MM.1S (cell line): ENCODE data around the gene TMEM232.
"Not testable (repeated sequence)": the region's sequence is repeated elsewhere in the genome, so short reads cannot be mapped to it uniquely, and the experiment has no call there.

Experiments
- DNase-seq: peaks from one replicate; pipeline ENCODE4 v3.0.0-alpha.2; 2015
- H2AFZ ChIP-seq: fragments of 300-600 bp; sonication (generic); 2 replicates; pipeline ENCODE4 v1.6.0; 2016; ENCODE audit warnings: antibody characterized with exemption, low read length
- H3F3A ChIP-seq: fragments of 300-600 bp; sonication (generic); 2 replicates; pipeline ENCODE4 v1.6.1; 2016; ENCODE audit warnings: mild to moderate bottlenecking, antibody characterized with exemption, low read length, moderate library complexity, mixed read lengths; ENCODE audit not compliant: insufficient read depth
- H3K27ac ChIP-seq: fragments of 300-600 bp; sonication (generic); 2 replicates; pipeline ENCODE4 v1.5.1; 2016; ENCODE audit warnings: mild to moderate bottlenecking, low read length
- H3K27me3 ChIP-seq: fragments of 300-600 bp; sonication (generic); replicated peaks from 2 replicates; pipeline ENCODE4 v1.6.0; 2016; ENCODE audit warnings: low read length; ENCODE audit not compliant: insufficient read depth
- H3K36me3 ChIP-seq: fragments of 300-600 bp; sonication (generic); replicated peaks from 2 replicates; pipeline ENCODE4 v1.6.1; 2016; ENCODE audit warnings: mild to moderate bottlenecking, low read length, mixed read lengths; ENCODE audit not compliant: insufficient read depth
- H3K4me1 ChIP-seq: fragments of 300-600 bp; sonication (generic); 2 replicates; pipeline ENCODE4 v1.6.1; 2016; ENCODE audit warnings: low read length, mixed read lengths
- H3K4me2 ChIP-seq: fragments of 300-600 bp; sonication (generic); 2 replicates; pipeline ENCODE4 v1.6.0; 2016; ENCODE audit warnings: low read depth, low read length
- H3K4me3 ChIP-seq: fragments of 300-600 bp; sonication (generic); 2 replicates; pipeline ENCODE4 v1.5.1; 2016; ENCODE audit warnings: low read length, mixed read lengths
- H3K79me2 ChIP-seq: fragments of 300-600 bp; sonication (generic); 2 replicates; pipeline ENCODE4 v1.6.1; 2016; ENCODE audit warnings: mixed run types, low read length, mixed read lengths
- H3K9ac ChIP-seq: fragments of 300-600 bp; sonication (generic); 2 replicates; pipeline ENCODE4 v1.6.1; 2016; ENCODE audit warnings: low read length, mixed read lengths
- H3K9me2 ChIP-seq: fragments of 300-600 bp; sonication (generic); replicated peaks from 2 replicates; pipeline ENCODE4 v1.6.1; 2016; ENCODE audit warnings: mild to moderate bottlenecking, low read length, mixed read lengths; ENCODE audit not compliant: insufficient read depth
- H3K9me3 ChIP-seq: fragments of 300-600 bp; sonication (generic); replicated peaks from 2 replicates; pipeline ENCODE4 v1.6.1; 2016; ENCODE audit warnings: mild to moderate bottlenecking, low read length, mixed read lengths; ENCODE audit not compliant: insufficient read depth
- H4K20me1 ChIP-seq: fragments of 300-600 bp; sonication (generic); 2 replicates; pipeline ENCODE4 v1.6.1; 2016; ENCODE audit warnings: mild to moderate bottlenecking, low read length, moderate library complexity, mixed read lengths; ENCODE audit not compliant: insufficient read depth
- CTCF ChIP-seq: fragments of 300-600 bp; sonication (generic); IDR thresholded peaks from 2 replicates; pipeline ENCODE4 v1.5.1; 2016; ENCODE audit warnings: antibody characterized with exemption, low read length, mixed read lengths
- EZH2 ChIP-seq: fragments of 300-600 bp; sonication (generic); optimal IDR thresholded peaks from 2 replicates; pipeline ENCODE3; 2017; ENCODE audit warnings: low read depth, mild to moderate bottlenecking, antibody characterized with exemption, low read length, mixed read lengths
- EZH2phosphoT487 ChIP-seq: fragments of 300-600 bp; sonication (generic); IDR thresholded peaks from 2 replicates; pipeline ENCODE4 v1.6.1; 2018; ENCODE audit warnings: antibody characterized with exemption, low read length

Gene TMEM232

GRCh38 chr5:110702704-110703103 is 23.8 kb downstream of the TMEM232 start:
- Histone ChIP-seq H3F3A (no peaks in the 10 kb centered on the region), H4K20me1 (no peaks in the 10 kb centered on the region), H3K4me3 (no peak overlapping the region), H3K4me2 (no peak overlapping the region), H3K4me1 (no peaks in the 10 kb centered on the region), H3K79me2 (no peaks in the 10 kb centered on the region), H3K9me3 (no peaks in the 10 kb centered on the region), H3K27me3 (no peaks in the 10 kb centered on the region), H3K9me2 (no peaks in the 10 kb centered on the region; the same call in 1 of the 2 replicates), H3K9ac (no peak overlapping the region), H3K27ac (no peak overlapping the region), H2AFZ (no peak overlapping the region), H3K36me3 (no peaks in the 10 kb centered on the region)
- DNase-seq: no peak
- TF ChIP-seq EZH2phosphoT487: no peak
- TF ChIP-seq CTCF: no peak
- TF ChIP-seq EZH2: no peak

- Histone ChIP-seq H3K27me3 (no peaks in the 10 kb centered on the region), H3K9ac (no peak overlapping the region), H3K27ac (no peak overlapping the region), H3K79me2 (no peaks in the 10 kb centered on the region), H4K20me1 (no peaks in the 10 kb centered on the region), H3K4me2 (no peak overlapping the region), H3K36me3 (no peaks in the 10 kb centered on the region), H3K4me3 (no peak overlapping the region), H2AFZ (no peak overlapping the region), H3K4me1 (no peaks in the 10 kb centered on the region), H3K9me3 (no peaks in the 10 kb centered on the region), H3F3A (no peaks in the 10 kb centered on the region), H3K9me2 (no peaks in the 10 kb centered on the region; the same call in 1 of the 2 replicates)
- no peak for DNase-seq
- TF ChIP-seq CTCF (no peak), EZH2 (no peak), EZH2phosphoT487 (no peak)
Measured at GRCh38 chr5:110702300-110702699, 24.2 kb downstream of the TMEM232 start.

GRCh38 chr5:110692669-110693068 is 33.8 kb downstream of the TMEM232 start:
- not testable (repeated sequence) for H3K4me3 ChIP-seq, H3K79me2 ChIP-seq, H3F3A ChIP-seq, H3K36me3 ChIP-seq, DNase-seq, H3K9ac ChIP-seq, H3K27me3 ChIP-seq, H3K9me2 ChIP-seq, H3K27ac ChIP-seq, H3K4me1 ChIP-seq, H4K20me1 ChIP-seq, H3K9me3 ChIP-seq, H3K4me2 ChIP-seq, H2AFZ ChIP-seq

DNA sequence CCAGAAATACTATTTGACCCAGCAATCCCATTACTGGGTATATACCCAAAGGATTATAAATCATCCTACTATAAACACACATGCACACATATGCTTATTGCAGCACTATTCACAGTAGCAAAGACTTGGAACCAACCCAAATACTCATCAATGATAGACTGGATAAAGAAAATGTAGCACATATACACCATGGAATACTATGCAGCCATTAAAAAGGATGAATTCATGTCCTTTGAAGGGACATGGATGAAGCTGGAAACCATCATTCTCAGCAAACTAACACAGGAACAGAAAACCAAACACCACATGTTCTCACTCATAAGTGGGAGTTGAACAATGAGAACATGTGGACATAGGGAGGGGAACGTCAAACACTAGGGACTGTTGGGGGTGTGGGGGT is 35.9 kb downstream of the TMEM232 start:
- H2AFZ ChIP-seq, H3K9ac ChIP-seq, H3K79me2 ChIP-seq, H3K9me2 ChIP-seq, H3K36me3 ChIP-seq, H3K4me3 ChIP-seq, H3K4me1 ChIP-seq, H3K9me3 ChIP-seq, H4K20me1 ChIP-seq, H3K27ac ChIP-seq, H3F3A ChIP-seq, DNase-seq, H3K27me3 ChIP-seq, H3K4me2 ChIP-seq: not testable (repeated sequence)
